GM12873 (cell line): ENCODE results near the gene HOXD8.
A peak's percentile ranks its signal among the peaks of the same experiment; 100 is the strongest.

Experiments
- CTCF ChIP-seq: IDR thresholded peaks from 2 replicates; pipeline ENCODE4 v1.5.1; 2012; ENCODE audit warnings: low read depth, mild to moderate bottlenecking, moderate library complexity, low read length, control low read depth; ENCODE audit not compliant: insufficient read depth; ENCODE audit errors: missing control alignments

The HOXD8 gene

GRCh38 chr2:176128982-176129796 lies at the start of gene HOXD8:
Gene HOXD8 (plus strand): TSS chr2:176129705. CDS start chr2:176130367, 662 bp downstream.
- no peak for TF ChIP-seq CTCF

GRCh38 chr2:176079831-176080539 lies 49.5 kb upstream of the HOXD8 start:
- TF ChIP-seq CTCF, result peak; percentile 43

- TF ChIP-seq CTCF, result no peak
Measured at GRCh38 chr2:176080540-176081375, 48.7 kb upstream of the HOXD8 start.

GRCh38 chr2:176081376-176081836 lies 48.1 kb upstream of the HOXD8 start:
- no peak for TF ChIP-seq CTCF

- TF ChIP-seq CTCF, result no peak
Measured at GRCh38 chr2:176081837-176082524, 47.5 kb upstream of the HOXD8 start.

GRCh38 chr2:176082525-176082823 lies 47.0 kb upstream of the HOXD8 start:
- TF ChIP-seq CTCF, result no peak
